HepG2 (cell line): ENCODE data around the gene COLGALT1. TPM values are rescaled to one million over a fixed set of nuclear protein-coding genes. Genes with fewer than 3 reads are reported as not detected.

ENCODE experiments used
- CSRNP2 ChIP-seq: sonication (generic); formaldehyde crosslinking; conservative IDR thresholded peaks from 2 replicates; pipeline ENCODE4 v1.8.0; 2022; ENCODE audit warnings: low read depth, missing genetic modification reagents
- JUND ChIP-seq: sonication (generic); formaldehyde crosslinking; IDR thresholded peaks from 2 replicates; pipeline ENCODE4 v1.8.0; 2022; ENCODE audit warnings: mild to moderate bottlenecking, missing genetic modification reagents
- REPIN1 ChIP-seq: sonication (generic); formaldehyde crosslinking; IDR thresholded peaks from 2 replicates; pipeline ENCODE4 v1.8.0; 2022; ENCODE audit warnings: missing genetic modification reagents, low read depth, mild to moderate bottlenecking, borderline replicate concordance
- SIN3A ChIP-seq: IDR thresholded peaks from 2 replicates; pipeline ENCODE4 v1.6.1; 2011; ENCODE audit warnings: low read depth, mild to moderate bottlenecking, control low read depth, low read length, borderline replicate concordance
- SIX1 ChIP-seq: sonication (generic); formaldehyde crosslinking; IDR thresholded peaks from 2 replicates; pipeline ENCODE4 v1.4.0; 2020; ENCODE audit warnings: missing genetic modification reagents, borderline replicate concordance
- SP5 ChIP-seq: IDR thresholded peaks from 2 replicates; pipeline ENCODE4 v1.6.1; 2016; ENCODE audit warnings: low read depth, borderline replicate concordance
- ZFP36L2 ChIP-seq: sonication (generic); formaldehyde crosslinking; IDR thresholded peaks from 2 replicates; pipeline ENCODE4 v1.4.0; 2020; ENCODE audit warnings: missing genetic modification reagents
- ZHX1 ChIP-seq: sonication (generic); formaldehyde crosslinking; IDR thresholded peaks from 2 replicates; pipeline ENCODE4 v1.8.1; 2022; ENCODE audit warnings: low read depth, mild to moderate bottlenecking, missing genetic modification reagents
- ZMAT5 ChIP-seq: sonication (generic); formaldehyde crosslinking; IDR thresholded peaks from 2 replicates; pipeline ENCODE4 v1.5.0; 2020; ENCODE audit warnings: mild to moderate bottlenecking, low read depth, missing genetic modification reagents, borderline replicate concordance
- ZNF543 ChIP-seq: sonication (generic); formaldehyde crosslinking; IDR thresholded peaks from 2 replicates; pipeline ENCODE4 v1.4.0; 2020; ENCODE audit warnings: mild to moderate bottlenecking, missing genetic modification reagents
- ZNF609 ChIP-seq: sonication (generic); formaldehyde crosslinking; IDR thresholded peaks from 2 replicates; pipeline ENCODE4 v1.4.0; 2020; ENCODE audit warnings: mild to moderate bottlenecking, missing genetic modification reagents, borderline replicate concordance
- ZNF768 ChIP-seq: sonication (generic); formaldehyde crosslinking; IDR thresholded peaks from 2 replicates; pipeline ENCODE4 v1.4.0; 2020; ENCODE audit warnings: missing genetic modification reagents
- polyA plus RNA-seq, 8 experiments: library from polyadenylated mRNA; depleted of rRNA in 3 of 8; stranded (reverse) in 7 of 8; unstranded in 1 of 8; fragments of >200 nt; fragmentation: Illumina TruSeq in 4 of 8; extraction: Trizol in 4 of 8; gene quantifications; 2 replicates each; pipeline versions ENCODE4 v1.2.1 to v1.2.3, GENCODE V29; 2011 to 2016; ENCODE audit warnings: low read depth in 4 of 8, missing spikeins in 1 of 8, mixed read lengths in 1 of 8; ENCODE audit not compliant: insufficient read depth in 1 of 8
- total RNA-seq, 5 experiments: library from RNA; depleted of rRNA; stranded (reverse); fragments of >200 nt; fragmentation: Illumina TruSeq; extraction: Trizol; gene quantifications; 2 replicates each; pipeline ENCODE4 v1.2.3, GENCODE V29; 2016; ENCODE audit warnings: low read depth in 1 of 5
- TF ChIP-seq, protein P1 (sequence below): sonication (generic); formaldehyde crosslinking; IDR thresholded peaks from 2 replicates; pipeline ENCODE4 v1.8.0; 2022; ENCODE audit warnings: missing genetic modification reagents, mild to moderate bottlenecking, borderline replicate concordance
- TF ChIP-seq, protein P2 (sequence below): conservative IDR thresholded peaks from 2 replicates; pipeline ENCODE4 v1.6.1; 2018; ENCODE audit warnings: missing genetic modification reagents

The COLGALT1 gene
- total and polyA plus RNA-seq, 2 of the 13 experiments (the other 11 are each of a cell fraction or from before 2014, with no cell fraction given): 58.0 to 211 TPM

DNA sequence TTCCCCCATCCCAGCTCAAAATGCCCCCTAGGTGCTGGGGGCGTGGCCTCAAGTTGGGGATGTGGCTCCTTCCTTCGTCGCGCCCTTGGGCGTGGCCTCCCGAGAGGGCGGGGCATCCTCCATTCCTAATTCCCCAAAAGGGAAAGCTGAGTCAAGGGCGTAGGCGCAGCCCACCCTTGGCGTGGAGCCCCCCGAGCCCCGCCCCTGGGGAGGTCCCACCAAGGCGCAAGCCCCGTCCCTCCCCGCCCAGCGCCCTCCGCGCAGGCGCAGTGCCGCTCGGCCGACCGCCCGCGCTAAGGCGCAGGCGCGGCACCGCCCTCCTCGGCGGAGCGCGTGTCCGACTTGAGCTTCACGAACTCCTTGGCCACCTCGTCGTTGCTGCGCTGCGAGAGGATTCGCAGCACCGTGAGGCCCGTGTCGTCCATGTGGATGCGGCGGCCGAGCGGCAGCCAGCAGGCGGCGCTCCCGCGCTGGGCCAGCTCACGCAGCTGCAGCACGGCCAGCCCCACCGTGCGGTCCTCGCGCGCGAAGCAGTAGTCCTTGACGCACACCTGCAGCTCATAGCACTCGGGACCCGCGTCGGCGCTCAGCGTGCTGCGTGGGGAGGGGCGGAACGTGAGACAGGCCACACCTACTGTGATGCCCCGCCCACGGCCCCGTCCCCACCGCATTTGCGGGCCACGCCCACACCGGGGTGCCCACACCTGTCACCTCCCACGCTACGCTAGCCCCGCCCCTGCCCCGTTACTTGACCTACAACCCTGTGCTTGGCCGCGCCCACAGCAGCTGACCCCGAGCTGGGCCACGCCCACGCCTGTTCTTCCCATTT, 50.5 kb downstream of the COLGALT1 start (continued):
- TF ChIP-seq, protein P1, sequence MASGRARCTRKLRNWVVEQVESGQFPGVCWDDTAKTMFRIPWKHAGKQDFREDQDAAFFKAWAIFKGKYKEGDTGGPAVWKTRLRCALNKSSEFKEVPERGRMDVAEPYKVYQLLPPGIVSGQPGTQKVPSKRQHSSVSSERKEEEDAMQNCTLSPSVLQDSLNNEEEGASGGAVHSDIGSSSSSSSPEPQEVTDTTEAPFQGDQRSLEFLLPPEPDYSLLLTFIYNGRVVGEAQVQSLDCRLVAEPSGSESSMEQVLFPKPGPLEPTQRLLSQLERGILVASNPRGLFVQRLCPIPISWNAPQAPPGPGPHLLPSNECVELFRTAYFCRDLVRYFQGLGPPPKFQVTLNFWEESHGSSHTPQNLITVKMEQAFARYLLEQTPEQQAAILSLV (CRISPR knock-in tag): peak; percentile 100
- peak; percentile 67; the same call in 1 of the 2 replicates for TF ChIP-seq ZNF609
- peak; percentile 92 for TF ChIP-seq ZHX1 (CRISPR knock-in tag)
- TF ChIP-seq SIX1 (CRISPR knock-in tag): peak; percentile 43; the same call in 1 of the 2 replicates
- peak; percentile 72 for TF ChIP-seq CSRNP2 (CRISPR knock-in tag)
- TF ChIP-seq ZFP36L2 (CRISPR knock-in tag): 0 out of 2 replicates have a peak, but pooled peaks have one; percentile 44
- TF ChIP-seq ZNF768: peak; percentile 85
- TF ChIP-seq REPIN1 (CRISPR knock-in tag): peak; percentile 99
- TF ChIP-seq SIN3A: 0 out of 2 replicates have a peak, but pooled peaks have one; percentile 62
- TF ChIP-seq SP5 (CRISPR knock-in tag): peak; percentile 71
- peak; percentile 69; the same call in 1 of the 2 replicates for TF ChIP-seq ZMAT5 (CRISPR knock-in tag)
- peak; percentile 98 for TF ChIP-seq ZNF543 (CRISPR knock-in tag)
- TF ChIP-seq JUND (CRISPR knock-in tag): peak; percentile 82
- TF ChIP-seq, protein P2, sequence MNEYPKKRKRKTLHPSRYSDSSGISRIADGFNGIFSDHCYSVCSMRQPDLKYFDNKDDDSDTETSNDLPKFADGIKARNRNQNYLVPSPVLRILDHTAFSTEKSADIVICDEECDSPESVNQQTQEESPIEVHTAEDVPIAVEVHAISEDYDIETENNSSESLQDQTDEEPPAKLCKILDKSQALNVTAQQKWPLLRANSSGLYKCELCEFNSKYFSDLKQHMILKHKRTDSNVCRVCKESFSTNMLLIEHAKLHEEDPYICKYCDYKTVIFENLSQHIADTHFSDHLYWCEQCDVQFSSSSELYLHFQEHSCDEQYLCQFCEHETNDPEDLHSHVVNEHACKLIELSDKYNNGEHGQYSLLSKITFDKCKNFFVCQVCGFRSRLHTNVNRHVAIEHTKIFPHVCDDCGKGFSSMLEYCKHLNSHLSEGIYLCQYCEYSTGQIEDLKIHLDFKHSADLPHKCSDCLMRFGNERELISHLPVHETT (CRISPR knock-in tag): peak; percentile 79
